22Rv1 (cell line): ENCODE results near the gene SLC25A17.

Experiments used
- CTCF ChIP-seq: fragments of 450-650 bp; IDR thresholded peaks from 2 replicates; pipeline ENCODE4 v1.5.1; 2017; ENCODE audit warnings: mild to moderate bottlenecking
- ZFX ChIP-seq: fragments of 450-650 bp; IDR thresholded peaks from 2 replicates; pipeline ENCODE4 v1.6.1; 2017; ENCODE audit warnings: antibody characterized with exemption, borderline replicate concordance

GRCh38 chr22:40729284-40729683, 89.9 kb downstream of the SLC25A17 start:
- TF ChIP-seq CTCF: no peak
- TF ChIP-seq ZFX: no peak
